Measurements from ENCODE around the gene C2CD2. TPM values are rescaled to one million over a fixed set of nuclear protein-coding genes. Genes with fewer than 3 reads are reported as not detected.

The C2CD2 gene
- total RNA-seq, 4 donors from 2014 or later, result 1.7 to 7.2 (median 2.4) TPM

DNA sequence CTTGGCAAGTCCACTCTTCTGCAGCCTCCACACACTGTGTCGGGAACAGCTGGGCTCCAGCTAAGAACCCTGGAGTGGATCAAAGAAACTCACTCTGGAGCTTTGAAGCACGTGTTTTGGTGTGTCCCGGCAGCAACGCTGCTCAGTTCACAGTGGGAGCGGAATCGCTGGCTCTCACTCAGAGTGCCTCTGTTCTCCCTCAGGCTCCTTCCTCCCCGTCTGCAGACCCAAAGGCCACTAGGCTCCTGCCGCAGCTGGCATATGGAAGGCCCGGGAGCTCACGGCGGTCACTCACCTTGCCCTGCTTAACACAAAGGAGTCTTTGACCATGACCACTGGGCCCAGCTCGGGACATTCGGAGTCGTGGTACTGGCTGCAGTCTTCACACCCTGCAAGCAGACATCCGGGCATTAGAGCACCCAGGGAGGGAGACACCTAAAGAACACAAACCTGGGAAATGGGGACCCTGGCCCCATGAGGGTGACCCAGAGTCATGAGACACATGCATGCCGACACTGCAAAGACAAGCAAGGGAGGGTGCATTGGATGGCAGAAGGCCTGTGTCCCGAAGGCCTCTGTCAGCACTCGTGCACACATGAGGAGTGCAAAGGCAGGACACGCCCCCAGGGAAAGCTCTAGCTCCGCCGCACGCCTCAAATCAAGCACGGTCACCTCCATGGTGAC is 94.4 kb downstream of the C2CD2 start:
- no peak for ATAC-seq
- no peak overlapping the region for H3K27ac ChIP-seq
- in situ Hi-C loops (cut with MboI; ENCODE audit: low sequenced_read_pairs in 4 of 4), result no loop called here
- intact Hi-C loops (cut with DNase I; ENCODE audit: low total_unique reads), result no loop called here
- no peak overlapping the region for H3K4me3 ChIP-seq
- peaks cover 0 to 28% of the 10 kb centered on the region in 2 donors for H3K36me3 ChIP-seq
- no peak for TF ChIP-seq POLR2A (IDR thresholded peaks at IDR 0.05)
- TF ChIP-seq, protein P1, sequence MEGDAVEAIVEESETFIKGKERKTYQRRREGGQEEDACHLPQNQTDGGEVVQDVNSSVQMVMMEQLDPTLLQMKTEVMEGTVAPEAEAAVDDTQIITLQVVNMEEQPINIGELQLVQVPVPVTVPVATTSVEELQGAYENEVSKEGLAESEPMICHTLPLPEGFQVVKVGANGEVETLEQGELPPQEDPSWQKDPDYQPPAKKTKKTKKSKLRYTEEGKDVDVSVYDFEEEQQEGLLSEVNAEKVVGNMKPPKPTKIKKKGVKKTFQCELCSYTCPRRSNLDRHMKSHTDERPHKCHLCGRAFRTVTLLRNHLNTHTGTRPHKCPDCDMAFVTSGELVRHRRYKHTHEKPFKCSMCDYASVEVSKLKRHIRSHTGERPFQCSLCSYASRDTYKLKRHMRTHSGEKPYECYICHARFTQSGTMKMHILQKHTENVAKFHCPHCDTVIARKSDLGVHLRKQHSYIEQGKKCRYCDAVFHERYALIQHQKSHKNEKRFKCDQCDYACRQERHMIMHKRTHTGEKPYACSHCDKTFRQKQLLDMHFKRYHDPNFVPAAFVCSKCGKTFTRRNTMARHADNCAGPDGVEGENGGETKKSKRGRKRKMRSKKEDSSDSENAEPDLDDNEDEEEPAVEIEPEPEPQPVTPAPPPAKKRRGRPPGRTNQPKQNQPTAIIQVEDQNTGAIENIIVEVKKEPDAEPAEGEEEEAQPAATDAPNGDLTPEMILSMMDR (IDR thresholded peaks at IDR 0.05 in 4 of 5, conservative IDR thresholded peaks at IDR 0.05 in 1 of 5), result no peak
- DNase-seq, result no peak
- no peaks in the 10 kb centered on the region for H3K9me3 ChIP-seq
- no peaks in the 10 kb centered on the region for H3K4me1 ChIP-seq
- no peaks in the 10 kb centered on the region for H3K27me3 ChIP-seq

DNA sequence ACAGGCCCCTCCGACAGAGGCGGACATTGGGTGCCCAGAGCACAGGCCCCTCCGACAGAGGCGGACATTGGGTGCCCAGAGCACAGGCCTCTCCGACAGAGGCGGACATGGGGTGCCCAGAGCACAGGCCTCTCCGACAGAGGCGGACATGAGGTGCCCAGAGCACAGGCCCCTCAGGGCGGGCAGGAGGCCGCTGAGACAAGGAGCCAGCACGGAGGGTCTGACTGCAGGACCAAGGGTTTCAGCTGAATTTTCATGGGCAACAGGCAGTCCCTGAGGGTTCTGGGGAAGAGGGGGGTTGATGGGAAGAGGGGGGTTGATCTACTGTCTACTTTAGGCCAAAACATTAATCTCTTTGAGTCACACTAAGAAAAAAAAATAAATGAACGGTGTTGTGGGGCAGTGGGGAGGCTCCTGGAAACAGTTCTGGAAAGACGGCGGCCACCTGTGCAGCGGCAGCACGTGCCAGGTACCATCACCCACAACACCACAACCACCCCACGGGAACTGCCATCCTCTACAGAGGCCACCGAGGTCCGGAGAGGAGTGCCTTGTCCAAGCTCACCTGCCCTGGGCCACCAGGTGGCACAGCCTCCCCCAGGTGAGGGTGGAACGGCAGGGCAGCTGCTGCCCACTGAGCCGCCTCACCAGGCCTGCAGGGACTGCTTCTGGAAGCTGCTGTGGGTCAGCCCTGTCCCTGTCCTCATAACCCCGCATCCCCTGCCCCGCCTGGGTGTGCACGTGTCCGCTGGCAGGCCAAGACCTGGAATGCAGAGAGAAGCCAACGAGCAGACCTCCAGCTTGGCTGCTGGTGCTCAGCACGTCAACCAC is 95.1 kb downstream of the C2CD2 start:
- H3K4me1 ChIP-seq, result no peaks in the 10 kb centered on the region
- intact Hi-C loops (cut with DNase I; ENCODE audit: low total_unique reads) (no loop called here), in situ Hi-C loops (cut with MboI; ENCODE audit: low sequenced_read_pairs in 4 of 4) (no loop called here)
- H3K27ac ChIP-seq, result no peak overlapping the region
- H3K36me3 ChIP-seq, result peaks cover 0 to 30% of the 10 kb centered on the region in 2 donors
- ATAC-seq (no peak), DNase-seq (no peak)
- H3K9me3 ChIP-seq, result no peaks in the 10 kb centered on the region
- H3K27me3 ChIP-seq, result no peaks in the 10 kb centered on the region
- H3K4me3 ChIP-seq, result no peak overlapping the region
- TF ChIP-seq, protein P1 (IDR thresholded peaks at IDR 0.05 in 4 of 5, conservative IDR thresholded peaks at IDR 0.05 in 1 of 5), result no peak
- no peak for TF ChIP-seq POLR2A (IDR thresholded peaks at IDR 0.05)

DNA sequence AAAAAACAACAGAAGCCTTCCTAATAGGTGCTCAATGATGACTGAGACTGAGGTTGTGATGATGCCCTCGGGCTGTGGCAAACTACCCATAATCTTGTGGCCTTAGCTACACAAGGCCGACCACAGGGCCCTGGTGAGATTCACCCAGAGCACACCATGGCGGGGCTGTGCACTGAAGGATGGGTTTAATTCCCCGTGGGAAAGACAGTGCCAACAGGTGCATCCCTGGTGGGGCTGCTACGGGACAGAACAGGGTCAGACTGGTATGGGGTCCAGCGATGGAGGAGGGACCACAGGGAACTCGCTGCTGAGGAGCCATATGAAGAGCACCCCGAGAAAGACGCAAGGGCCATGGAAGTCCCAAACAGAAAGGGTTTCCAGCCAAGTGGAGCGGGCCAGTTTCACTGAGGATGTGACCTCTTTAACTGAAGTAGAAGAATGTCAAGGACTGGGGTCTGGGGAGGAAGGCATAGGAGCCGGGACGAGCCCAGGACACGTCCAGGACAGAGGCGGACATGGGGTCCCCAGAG is 96.0 kb downstream of the C2CD2 start:
- no peaks in the 10 kb centered on the region for H3K9me3 ChIP-seq
- TF ChIP-seq, protein P1 (IDR thresholded peaks at IDR 0.05 in 4 of 5, conservative IDR thresholded peaks at IDR 0.05 in 1 of 5), result no peak
- no peak for TF ChIP-seq POLR2A (IDR thresholded peaks at IDR 0.05)
- H3K36me3 ChIP-seq, result peaks cover 0 to 30% of the 10 kb centered on the region in 2 donors
- DNase-seq (no peak), ATAC-seq (no peak)
- H3K4me3 ChIP-seq, result no peak overlapping the region
- in situ Hi-C loops (cut with MboI; ENCODE audit: low sequenced_read_pairs in 4 of 4) (no loop called here), intact Hi-C loops (cut with DNase I; ENCODE audit: low total_unique reads) (no loop called here)
- no peak overlapping the region for H3K27ac ChIP-seq
- H3K4me1 ChIP-seq, result no peaks in the 10 kb centered on the region
- H3K27me3 ChIP-seq, result no peaks in the 10 kb centered on the region

DNA sequence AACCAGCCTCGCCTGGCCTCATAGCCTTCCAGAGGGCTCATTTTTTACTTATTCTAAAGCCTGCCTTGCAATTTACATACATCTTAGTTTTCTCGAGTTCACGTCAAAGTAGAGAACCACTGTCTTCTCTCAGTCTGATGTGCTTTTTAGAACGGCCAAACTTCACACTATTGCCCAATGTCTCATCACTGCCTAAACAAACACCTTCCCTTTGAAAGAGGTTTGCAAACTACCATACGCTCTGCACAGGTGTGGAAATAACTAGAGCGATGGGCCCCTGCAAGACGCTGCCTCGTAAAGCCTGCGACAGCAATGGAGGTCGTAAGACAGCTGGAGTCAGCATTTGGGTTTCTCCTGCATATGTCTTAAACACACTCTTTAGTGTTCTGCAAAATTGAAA is 97.2 kb downstream of the C2CD2 start:
- DNase-seq (no peak), ATAC-seq (no peak)
- in situ Hi-C loops (cut with MboI; ENCODE audit: low sequenced_read_pairs in 4 of 4) (no loop called here), intact Hi-C loops (cut with DNase I; ENCODE audit: low total_unique reads) (no loop called here)
- H3K27me3 ChIP-seq, result no peaks in the 10 kb centered on the region
- TF ChIP-seq, protein P1 (IDR thresholded peaks at IDR 0.05 in 4 of 5, conservative IDR thresholded peaks at IDR 0.05 in 1 of 5), result no peak
- no peak for TF ChIP-seq POLR2A (IDR thresholded peaks at IDR 0.05)
- H3K4me1 ChIP-seq, result no peaks in the 10 kb centered on the region
- H3K36me3 ChIP-seq, result peaks cover 0 to 30% of the 10 kb centered on the region in 2 donors
- H3K4me3 ChIP-seq, result no peak overlapping the region
- H3K9me3 ChIP-seq, result no peaks in the 10 kb centered on the region
- no peak overlapping the region for H3K27ac ChIP-seq

All from gastrocnemius medialis (tissue), 4 donors.